Subcutaneous adipose tissue (tissue), 4 donors: ENCODE measurements around the gene GAL3ST3. TPM values are rescaled to one million over a fixed set of nuclear protein-coding genes. Genes with fewer than 3 reads are reported as not detected.

Source experiments
- CTCF ChIP-seq: fragments of 450-650 bp; IDR thresholded peaks from one replicate; pipeline ENCODE4 v1.5.1; 2016; ENCODE audit warnings: low read depth, mild to moderate bottlenecking, control low read depth, antibody characterized with exemption, moderate library complexity
- total RNA-seq, 4 donors: library from RNA; depleted of rRNA; stranded (reverse); fragments of >200 nt; gene quantifications; one replicate each; pipeline ENCODE4 v1.1.0, GENCODE V29; 2016

The GAL3ST3 gene
- total RNA-seq, 4 donors from 2014 or later = 0.38 TPM; not detected in 3

DNA sequence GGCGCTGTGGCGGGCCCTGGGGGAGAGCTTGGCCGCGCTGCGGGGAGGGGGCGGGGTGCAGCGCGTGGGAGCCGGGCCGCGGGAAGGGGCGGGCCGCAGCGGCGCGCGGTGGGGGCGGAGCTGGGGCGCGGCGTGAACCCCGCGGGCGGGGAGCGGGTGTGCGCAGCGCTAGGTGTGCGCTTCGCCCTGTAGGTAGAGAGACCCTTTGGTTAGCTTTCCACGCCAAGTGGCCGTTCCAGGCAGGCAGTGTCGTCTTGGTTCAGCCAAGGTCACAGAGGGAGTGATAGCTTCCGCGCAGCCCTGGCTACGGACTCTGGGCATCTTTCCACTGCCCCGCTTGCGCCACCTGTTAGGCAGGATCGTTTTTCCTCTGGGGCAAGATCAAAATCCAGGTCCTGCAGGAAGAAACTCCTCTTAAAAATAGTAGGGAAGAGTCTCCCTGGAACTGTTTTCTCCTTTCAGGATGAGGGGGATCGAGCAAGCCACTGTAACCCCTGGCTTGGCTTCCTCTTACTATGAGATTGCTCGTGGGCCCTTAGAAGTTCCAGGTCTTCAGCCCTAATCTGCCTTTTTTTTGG lies 46.2 kb downstream of the GAL3ST3 start:
- no peak for TF ChIP-seq CTCF

GRCh38 chr11:66001942-66002647 lies 46.9 kb downstream of the GAL3ST3 start, which contains the start of the genes BANF1 and EIF1AD:
BANF1 (plus strand) TSS chr11:66002503; CDS start chr11:66003251, 748 bp downstream.
EIF1AD (minus strand) TSS chr11:66002157; CDS start chr11:66000389, 1,768 bp downstream.
- TF ChIP-seq CTCF = no peak

DNA sequence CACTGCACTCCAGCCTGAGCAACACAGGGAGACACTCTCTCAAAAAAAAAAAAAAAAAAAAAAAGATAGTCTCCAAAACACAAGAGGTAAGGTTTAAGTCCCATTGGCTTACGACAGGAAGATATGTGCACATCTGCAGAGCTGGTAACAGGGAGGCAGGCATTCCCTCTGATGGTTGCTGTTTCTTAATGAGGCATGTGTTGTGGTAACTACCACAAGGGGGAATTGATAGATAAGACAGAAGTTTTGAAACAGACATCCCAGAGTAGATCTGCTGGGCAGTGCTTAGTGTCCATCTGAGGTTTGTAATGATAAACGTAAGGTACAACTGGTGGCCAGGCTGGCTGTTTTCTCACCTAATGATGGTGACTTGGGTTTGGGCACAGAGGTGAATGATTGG lies 51.7 kb downstream of the GAL3ST3 start:
- TF ChIP-seq CTCF = no peak

DNA sequence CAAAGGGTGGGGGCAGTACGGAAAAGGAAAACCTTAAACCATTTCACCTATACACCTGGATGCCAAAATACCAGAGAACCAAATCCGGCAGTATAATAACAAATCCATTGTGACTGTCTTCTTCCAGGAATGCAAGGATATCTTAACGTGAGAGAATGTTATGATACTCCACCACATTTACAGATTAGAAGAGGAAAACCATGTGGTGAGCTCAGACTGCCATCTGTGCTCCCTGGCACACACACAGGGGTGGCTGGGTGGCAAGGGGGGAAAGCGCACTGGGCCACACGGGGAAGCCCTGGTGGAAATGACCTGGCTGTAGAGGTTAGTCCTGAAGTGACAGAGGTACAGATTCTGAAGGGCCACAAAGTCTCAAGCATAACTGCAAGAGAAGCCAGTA lies 56.9 kb downstream of the GAL3ST3 start:
- TF ChIP-seq CTCF = no peak

Other genes with a start within 250 kb of the GAL3ST3 start
- gene SNX32, start 215.2 kb downstream of the GAL3ST3 start, total RNA-seq = under 1 TPM in 1 of 4 donors, not detected in 3; 0.85 TPM
- gene CFL1, start 191.0 kb downstream of the GAL3ST3 start, total RNA-seq = 100 to 1,000 TPM; 375 to 550 (median 447) TPM
- gene MUS81, start 188.7 kb downstream of the GAL3ST3 start, total RNA-seq = 10 to 100 TPM; 19.9 to 41.8 (median 30.2) TPM
- gene EFEMP2, start 176.4 kb downstream of the GAL3ST3 start, total RNA-seq = 10 to 100 TPM; 45.0 to 85.2 (median 62.2) TPM
- gene CTSW, start 169.3 kb downstream of the GAL3ST3 start, total RNA-seq = 1 to 10 TPM in 3 of 4 donors, not detected in 1; 1.7 to 5.7 (median 2.9) TPM
- 10 to 100 TPM; 43.8 to 64.2 (median 51.9) TPM for gene FIBP, start 160.7 kb downstream of the GAL3ST3 start, total RNA-seq
- gene CCDC85B, start 158.5 kb downstream of the GAL3ST3 start, total RNA-seq = 10 to 100 TPM; 15.7 to 59.9 (median 29.3) TPM
- 10 to 100 TPM in 1 of 4 donors, 1 to 10 TPM in 3; 1.5 to 15.2 (median 2.8) TPM for gene FOSL1, start 148.8 kb downstream of the GAL3ST3 start, total RNA-seq
- 10 to 100 TPM; 18.5 to 20.5 (median 19.4) TPM for gene C11orf68, start 130.1 kb downstream of the GAL3ST3 start, total RNA-seq
- gene DRAP1, start 129.7 kb downstream of the GAL3ST3 start, total RNA-seq = 10 to 100 TPM; 34.4 to 85.0 (median 54.4) TPM
- not detected for gene TSGA10IP, start 103.7 kb downstream of the GAL3ST3 start, total RNA-seq
- gene SART1, start 87.4 kb downstream of the GAL3ST3 start, total RNA-seq = 10 to 100 TPM; 33.7 to 69.9 (median 41.8) TPM
- gene EIF1AD, start 47.0 kb downstream of the GAL3ST3 start, total RNA-seq = 10 to 100 TPM; 12.1 to 33.5 (median 25.4) TPM
- gene BANF1, start 46.7 kb downstream of the GAL3ST3 start, total RNA-seq = 10 to 100 TPM; 14.9 to 67.8 (median 16.7) TPM
- gene CST6, start 37.2 kb downstream of the GAL3ST3 start, total RNA-seq = not detected
- gene CATSPER1, start 22.7 kb downstream of the GAL3ST3 start, total RNA-seq = 1 to 10 TPM in 1 of 4 donors, not detected in 3; 1.5 TPM
- 100 to 1,000 TPM in 3 of 4 donors, 10 to 100 TPM in 1; 97.2 to 223 (median 118) TPM for gene SF3B2, start 3.2 kb upstream of the GAL3ST3 start, total RNA-seq
- 10 to 100 TPM; 38.3 to 75.7 (median 41.0) TPM for gene PACS1, start 21.1 kb upstream of the GAL3ST3 start, total RNA-seq
- gene KLC2, start 208.5 kb upstream of the GAL3ST3 start, total RNA-seq = 10 to 100 TPM; 13.3 to 24.9 (median 19.3) TPM
- 10 to 100 TPM; 46.3 to 95.3 (median 68.6) TPM for gene RAB1B, start 219.5 kb upstream of the GAL3ST3 start, total RNA-seq
- not detected for gene CNIH2, start 229.0 kb upstream of the GAL3ST3 start, total RNA-seq
- 10 to 100 TPM; 39.0 to 60.5 (median 53.7) TPM for gene YIF1A, start 240.0 kb upstream of the GAL3ST3 start, total RNA-seq
- not detected for gene TMEM151A, start 242.7 kb upstream of the GAL3ST3 start, total RNA-seq